Measurements from ENCODE around the gene GIGYF2. TPM values are rescaled to one million over a fixed set of nuclear protein-coding genes. Genes with fewer than 3 reads are reported as not detected.

The GIGYF2 gene
- total RNA-seq, 1 experiment from 2014 or later: 68.3 TPM

DNA sequence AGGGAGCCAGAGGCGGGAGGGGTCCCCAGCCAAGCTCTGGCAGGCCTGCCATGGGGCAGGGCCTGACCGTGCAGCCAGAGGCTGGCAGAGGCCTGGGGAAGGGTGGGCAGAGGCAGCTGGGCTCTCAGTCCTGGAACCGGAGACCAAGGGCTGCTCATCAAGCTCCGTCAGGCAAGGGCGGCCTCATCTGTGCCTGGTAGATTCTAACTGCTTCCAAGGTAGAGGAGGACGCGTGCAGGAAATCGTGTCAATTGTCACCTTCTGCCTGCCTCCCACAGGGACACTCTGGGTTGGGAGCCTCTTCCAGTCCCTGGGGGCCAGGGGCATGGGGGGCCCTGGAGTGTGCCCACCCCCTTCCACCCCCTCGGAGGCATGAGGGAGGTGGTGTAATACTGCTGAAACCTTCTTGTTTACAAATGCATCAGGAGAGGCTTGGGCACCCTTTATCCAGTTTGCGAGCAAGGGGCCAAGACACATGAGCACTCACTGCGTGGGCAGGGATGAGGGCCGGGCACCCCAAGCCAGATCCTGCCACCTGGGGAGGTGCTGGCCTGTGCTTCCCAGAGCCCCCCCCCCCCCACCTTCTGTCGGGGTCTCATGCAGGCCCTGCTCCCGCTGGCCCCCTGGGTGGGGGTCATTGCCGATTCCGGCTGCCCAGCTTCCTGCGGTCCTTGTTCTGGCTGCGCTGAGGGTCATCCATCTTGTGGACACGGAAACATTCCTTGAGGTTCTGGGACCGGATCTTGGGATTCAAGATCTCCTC, 181.9 kb downstream of the GIGYF2 start:
- no peaks in the 10 kb centered on the region for H3K9me3 ChIP-seq (ENCODE audit: control insufficient read depth, insufficient read depth, low read depth, low read length)
- ChIA-PET POLR2A (no interaction called here), CTCF (no interaction called here)
- no peak overlapping the region for H3K27ac ChIP-seq (ENCODE audit: low read length)
- peaks cover 20% of the 10 kb centered on the region for H3K4me1 ChIP-seq (ENCODE audit: control insufficient read depth, insufficient read depth, low read length)
- no peak overlapping the region for H3K4me3 ChIP-seq (ENCODE audit: low read depth in 2 of 2, low read length in 2 of 2)
- H3K27me3 ChIP-seq (ENCODE audit: control insufficient read depth, insufficient read depth, low read length): no peaks in the 10 kb centered on the region
- intact Hi-C loops (cut with micrococcal nuclease; ENCODE audit: unreplicated experiment) (no loop called here), in situ Hi-C loops (cut with HindIII; ENCODE audit: low pct_unique_long_range_greater_than_20kb, low sequenced_read_pairs) (no loop called here)
- H3K36me3 ChIP-seq (ENCODE audit: control insufficient read depth, insufficient read depth, low read length): no peaks in the 10 kb centered on the region
- DNase-seq (ENCODE audit: low read depth, low spot score) (no peak), ATAC-seq (no peak)
- BruUV-seq (replicated peaks): no TSS peak
- TF ChIP-seq, protein P1, sequence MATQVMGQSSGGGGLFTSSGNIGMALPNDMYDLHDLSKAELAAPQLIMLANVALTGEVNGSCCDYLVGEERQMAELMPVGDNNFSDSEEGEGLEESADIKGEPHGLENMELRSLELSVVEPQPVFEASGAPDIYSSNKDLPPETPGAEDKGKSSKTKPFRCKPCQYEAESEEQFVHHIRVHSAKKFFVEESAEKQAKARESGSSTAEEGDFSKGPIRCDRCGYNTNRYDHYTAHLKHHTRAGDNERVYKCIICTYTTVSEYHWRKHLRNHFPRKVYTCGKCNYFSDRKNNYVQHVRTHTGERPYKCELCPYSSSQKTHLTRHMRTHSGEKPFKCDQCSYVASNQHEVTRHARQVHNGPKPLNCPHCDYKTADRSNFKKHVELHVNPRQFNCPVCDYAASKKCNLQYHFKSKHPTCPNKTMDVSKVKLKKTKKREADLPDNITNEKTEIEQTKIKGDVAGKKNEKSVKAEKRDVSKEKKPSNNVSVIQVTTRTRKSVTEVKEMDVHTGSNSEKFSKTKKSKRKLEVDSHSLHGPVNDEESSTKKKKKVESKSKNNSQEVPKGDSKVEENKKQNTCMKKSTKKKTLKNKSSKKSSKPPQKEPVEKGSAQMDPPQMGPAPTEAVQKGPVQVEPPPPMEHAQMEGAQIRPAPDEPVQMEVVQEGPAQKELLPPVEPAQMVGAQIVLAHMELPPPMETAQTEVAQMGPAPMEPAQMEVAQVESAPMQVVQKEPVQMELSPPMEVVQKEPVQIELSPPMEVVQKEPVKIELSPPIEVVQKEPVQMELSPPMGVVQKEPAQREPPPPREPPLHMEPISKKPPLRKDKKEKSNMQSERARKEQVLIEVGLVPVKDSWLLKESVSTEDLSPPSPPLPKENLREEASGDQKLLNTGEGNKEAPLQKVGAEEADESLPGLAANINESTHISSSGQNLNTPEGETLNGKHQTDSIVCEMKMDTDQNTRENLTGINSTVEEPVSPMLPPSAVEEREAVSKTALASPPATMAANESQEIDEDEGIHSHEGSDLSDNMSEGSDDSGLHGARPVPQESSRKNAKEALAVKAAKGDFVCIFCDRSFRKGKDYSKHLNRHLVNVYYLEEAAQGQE (IDR thresholded peaks at IDR 0.05; ENCODE audit: insufficient read depth in 1 of 2, low read depth in 2 of 2, low read length in 1 of 2): no peak
- TF ChIP-seq POLR2AphosphoS5 (IDR thresholded peaks at IDR 0.05; ENCODE audit: low read depth, low read length) (no peak), TCF7L2 (IDR thresholded peaks at IDR 0.05; ENCODE audit: low read depth, low read length) (no peak), SIN3A (IDR thresholded peaks at IDR 0.05; ENCODE audit: borderline replicate concordance, insufficient read depth, low read depth, low read length) (no peak)
- TF ChIP-seq, protein P2, sequence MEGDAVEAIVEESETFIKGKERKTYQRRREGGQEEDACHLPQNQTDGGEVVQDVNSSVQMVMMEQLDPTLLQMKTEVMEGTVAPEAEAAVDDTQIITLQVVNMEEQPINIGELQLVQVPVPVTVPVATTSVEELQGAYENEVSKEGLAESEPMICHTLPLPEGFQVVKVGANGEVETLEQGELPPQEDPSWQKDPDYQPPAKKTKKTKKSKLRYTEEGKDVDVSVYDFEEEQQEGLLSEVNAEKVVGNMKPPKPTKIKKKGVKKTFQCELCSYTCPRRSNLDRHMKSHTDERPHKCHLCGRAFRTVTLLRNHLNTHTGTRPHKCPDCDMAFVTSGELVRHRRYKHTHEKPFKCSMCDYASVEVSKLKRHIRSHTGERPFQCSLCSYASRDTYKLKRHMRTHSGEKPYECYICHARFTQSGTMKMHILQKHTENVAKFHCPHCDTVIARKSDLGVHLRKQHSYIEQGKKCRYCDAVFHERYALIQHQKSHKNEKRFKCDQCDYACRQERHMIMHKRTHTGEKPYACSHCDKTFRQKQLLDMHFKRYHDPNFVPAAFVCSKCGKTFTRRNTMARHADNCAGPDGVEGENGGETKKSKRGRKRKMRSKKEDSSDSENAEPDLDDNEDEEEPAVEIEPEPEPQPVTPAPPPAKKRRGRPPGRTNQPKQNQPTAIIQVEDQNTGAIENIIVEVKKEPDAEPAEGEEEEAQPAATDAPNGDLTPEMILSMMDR (IDR thresholded peaks at IDR 0.05): no peak

DNA sequence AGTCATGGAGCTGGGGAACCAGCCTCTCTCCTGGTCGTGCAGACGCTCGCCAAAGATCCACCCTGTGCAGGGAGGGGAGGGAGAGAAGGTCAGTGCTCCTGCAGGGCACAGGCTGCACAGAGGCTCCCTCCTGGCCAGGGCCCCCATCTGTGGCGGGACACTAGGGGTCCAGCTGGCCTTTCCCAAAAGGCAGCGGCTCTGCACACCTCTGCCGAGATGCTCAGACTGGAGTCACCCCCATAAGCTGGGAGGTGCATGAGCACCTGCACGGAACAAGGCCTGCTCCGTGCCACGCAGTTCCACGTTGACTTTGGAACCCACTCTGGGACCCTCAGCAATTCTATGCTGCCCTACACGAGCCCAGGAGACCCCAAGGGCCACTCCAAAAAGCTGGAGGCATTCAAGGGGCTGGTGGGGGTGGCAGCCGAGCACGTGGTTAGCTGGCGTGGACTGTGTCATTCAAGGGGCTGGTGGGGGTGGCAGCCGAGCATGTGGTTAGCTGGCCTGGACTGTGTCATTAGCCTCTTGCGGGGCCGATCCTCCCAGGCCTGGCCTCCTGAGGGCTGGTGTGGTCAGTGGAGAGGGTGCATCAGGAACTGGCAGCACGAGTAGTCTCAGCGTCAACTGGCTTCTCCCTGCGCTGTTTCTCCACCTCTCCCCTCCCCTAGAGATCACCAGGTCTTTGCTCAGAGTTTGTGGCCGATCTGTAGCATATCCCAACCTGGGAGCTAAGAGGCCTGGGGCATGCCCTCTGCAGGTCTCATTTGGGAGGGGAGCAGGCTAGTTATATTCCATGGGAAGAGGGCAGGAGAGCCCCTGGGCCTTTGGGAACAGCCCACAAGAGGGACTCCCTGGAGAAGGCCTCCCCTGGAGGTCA, 182.7 kb downstream of the GIGYF2 start:
- intact Hi-C loops (cut with micrococcal nuclease; ENCODE audit: unreplicated experiment): no loop called here
- peak overlapping the region; percentile 51; the same call in 1 of the 2 replicates for H3K27ac ChIP-seq (ENCODE audit: low read length)

More for the DNA sequence above, 182.7 kb downstream of the GIGYF2 start:
- no peaks in the 10 kb centered on the region for H3K27me3 ChIP-seq (ENCODE audit: control insufficient read depth, insufficient read depth, low read length)
- ChIA-PET POLR2A (no interaction called here), CTCF (interaction anchor here (1.0 kb wide), 1 partner anchor 14 kb away, joined by 3 read pairs; no protein-coding TSS in a partner anchor)
- DNase-seq (ENCODE audit: low read depth, low spot score) (no peak), ATAC-seq (no peak)
- no peak for TF ChIP-seq SIN3A (IDR thresholded peaks at IDR 0.05; ENCODE audit: borderline replicate concordance, insufficient read depth, low read depth, low read length)
- TF ChIP-seq, protein P2 (IDR thresholded peaks at IDR 0.05): no peak
- no peak for TF ChIP-seq POLR2AphosphoS5 (IDR thresholded peaks at IDR 0.05; ENCODE audit: low read depth, low read length)
- TF ChIP-seq, protein P1 (IDR thresholded peaks at IDR 0.05; ENCODE audit: insufficient read depth in 1 of 2, low read depth in 2 of 2, low read length in 1 of 2): no peak
- no peak for TF ChIP-seq TCF7L2 (IDR thresholded peaks at IDR 0.05; ENCODE audit: low read depth, low read length)
- no peak overlapping the region for H3K4me3 ChIP-seq (ENCODE audit: low read depth in 2 of 2, low read length in 2 of 2)
- H3K36me3 ChIP-seq (ENCODE audit: control insufficient read depth, insufficient read depth, low read length): no peaks in the 10 kb centered on the region
- no peaks in the 10 kb centered on the region for H3K9me3 ChIP-seq (ENCODE audit: control insufficient read depth, insufficient read depth, low read depth, low read length)
- peaks cover 20% of the 10 kb centered on the region for H3K4me1 ChIP-seq (ENCODE audit: control insufficient read depth, insufficient read depth, low read length)
- BruUV-seq (replicated peaks): no TSS peak
- in situ Hi-C loops (cut with HindIII; ENCODE audit: low pct_unique_long_range_greater_than_20kb, low sequenced_read_pairs): no loop called here
